HG02798 (cell line): ENCODE data around the gene SLC6A8.
"Not testable (repeated sequence)": the region's sequence is repeated elsewhere in the genome, so short reads cannot be mapped to it uniquely, and the experiment has no call there.

Experiments
- ATAC-seq: cut with Tn5 transposase; IDR thresholded peaks from one replicate; pipeline ENCODE4 v1.9.1; 2021; ENCODE audit warnings: mild to moderate bottlenecking; ENCODE audit not compliant: unreplicated experiment, poor library complexity

Gene SLC6A8

DNA sequence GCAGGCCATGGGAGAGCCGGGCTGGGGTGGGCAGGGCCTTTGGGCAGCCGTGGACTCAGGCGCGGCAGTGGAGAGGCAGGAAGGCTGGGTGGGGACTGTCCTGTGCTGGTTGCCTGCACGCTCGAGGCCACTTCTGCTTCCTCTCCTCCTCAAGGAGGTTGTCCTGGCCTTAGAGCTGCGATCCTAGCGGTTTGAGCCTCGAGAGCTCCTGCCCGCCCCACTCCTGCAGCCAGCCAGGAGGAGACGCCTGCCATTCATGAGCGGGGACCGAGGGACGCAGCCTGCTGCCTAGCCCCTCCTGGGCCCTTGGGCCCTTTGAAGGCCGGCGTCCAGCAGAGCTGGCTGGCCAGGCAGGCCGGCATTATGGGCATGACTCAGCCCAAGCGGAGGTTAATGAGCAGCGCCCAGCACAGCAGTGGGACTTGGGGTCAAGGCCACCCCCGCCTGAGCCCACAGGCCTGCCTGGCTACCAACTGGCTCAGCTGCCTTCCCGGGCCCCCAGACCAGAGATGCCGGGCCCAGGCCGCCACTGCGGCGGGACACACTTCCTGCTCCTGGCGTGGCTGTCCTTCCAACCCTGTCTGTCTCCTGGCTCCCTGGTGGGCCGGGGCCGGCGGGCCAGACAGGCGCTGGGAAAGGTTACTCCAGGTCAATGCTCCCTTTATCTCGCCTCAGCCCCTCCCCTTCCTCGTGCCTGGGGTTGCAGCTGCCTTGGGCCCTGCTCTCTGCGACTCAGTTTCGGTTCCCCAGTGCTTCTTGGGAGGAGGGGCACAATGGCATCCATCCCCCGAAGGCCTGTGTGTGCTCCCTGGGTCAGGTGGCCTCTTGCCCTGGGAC, 38.8 kb downstream of the SLC6A8 start:
- ATAC-seq, result peak; percentile 57

DNA sequence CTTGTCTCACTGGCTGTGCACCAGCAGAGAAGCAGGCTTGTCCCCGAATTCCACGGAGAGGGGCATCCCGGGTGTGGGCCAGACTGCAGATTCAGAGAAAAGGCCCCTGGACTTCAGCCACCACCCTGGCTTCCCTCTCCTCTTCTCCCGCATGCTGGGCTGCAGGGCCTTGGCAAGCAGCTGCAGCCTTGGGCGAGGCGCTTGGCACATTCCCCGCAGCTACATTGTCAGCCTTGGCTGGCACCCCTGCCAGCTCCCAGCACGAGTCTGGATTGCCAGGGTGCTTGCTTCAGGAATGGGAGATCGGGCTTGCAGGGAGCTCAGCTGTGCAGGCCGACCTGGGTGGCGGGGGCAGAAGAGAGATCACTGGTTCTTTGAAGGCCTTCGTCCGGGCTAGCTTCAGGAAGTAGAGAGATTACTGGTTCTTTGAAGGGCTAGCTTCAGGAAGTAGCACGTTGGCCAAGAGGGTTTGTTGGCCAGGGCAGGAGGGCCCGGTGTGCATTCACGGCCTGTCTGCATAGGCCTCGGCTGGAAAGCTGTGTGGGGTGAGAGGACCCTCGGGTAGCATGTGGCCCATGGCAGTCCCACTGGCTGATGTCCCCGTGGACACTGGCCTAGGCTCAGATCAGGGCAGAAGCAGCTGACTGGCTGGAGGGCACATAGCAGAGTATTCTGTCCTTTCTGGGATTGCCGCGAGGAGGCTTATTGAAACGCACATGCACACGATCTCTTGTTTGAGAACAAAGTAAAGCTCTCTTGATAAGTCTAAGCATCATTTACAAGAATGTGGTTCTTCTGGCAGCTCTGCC, 39.6 kb downstream of the SLC6A8 start:
- ATAC-seq, result no peak

DNA sequence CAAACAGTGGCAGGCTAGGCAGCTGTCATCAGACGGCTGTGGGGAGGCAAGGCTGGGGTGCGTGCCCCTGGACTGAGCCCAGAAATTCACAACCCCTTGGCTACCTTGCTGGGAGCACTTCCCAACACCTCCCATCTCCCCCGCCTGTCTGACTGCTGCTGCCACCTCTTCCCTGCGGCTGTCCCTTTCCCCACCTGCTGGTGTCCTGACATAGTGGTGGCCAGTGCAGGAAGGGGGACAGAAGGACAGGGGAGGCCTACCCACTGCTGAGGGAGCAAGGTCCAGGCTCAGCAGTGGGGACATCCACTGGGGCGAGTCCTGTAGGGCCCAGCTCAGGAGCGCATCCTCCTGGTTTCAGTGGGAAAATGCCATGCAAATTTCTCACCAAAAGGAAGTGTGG, 40.4 kb downstream of the SLC6A8 start:
- ATAC-seq, result no peak

DNA sequence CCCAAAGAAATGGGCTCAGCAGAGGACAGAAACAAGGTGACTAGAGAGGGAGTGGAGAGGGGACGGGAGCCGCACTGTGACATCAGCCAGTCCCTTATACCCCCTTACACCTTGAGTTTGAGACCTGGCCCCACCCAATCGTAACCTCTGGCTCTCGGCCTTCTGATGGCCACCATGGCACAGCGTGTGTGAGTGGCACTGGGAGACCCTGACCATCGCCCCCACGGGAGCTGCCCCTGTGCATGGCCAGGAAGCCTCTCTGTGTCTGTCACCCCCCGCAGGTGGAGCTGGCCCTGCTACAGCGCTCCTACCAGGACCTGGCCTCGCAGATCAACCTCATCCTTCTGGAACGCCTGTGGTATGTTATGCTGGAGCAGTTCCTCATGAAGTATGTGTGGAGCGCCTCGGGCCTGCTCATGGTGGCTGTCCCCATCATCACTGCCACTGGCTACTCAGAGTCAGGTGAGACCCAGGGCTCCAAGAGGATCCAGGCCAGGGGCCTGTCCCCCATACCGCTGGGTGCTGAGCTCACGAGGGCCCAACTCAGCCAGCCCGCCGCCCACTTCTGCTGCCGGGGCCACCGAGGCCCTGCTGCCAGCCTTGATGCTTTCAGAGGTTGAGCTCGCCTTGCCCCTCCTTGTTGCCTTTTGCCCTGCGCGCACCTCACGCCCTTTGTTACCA, 41.4 kb downstream of the SLC6A8 start:
- no peak for ATAC-seq

DNA sequence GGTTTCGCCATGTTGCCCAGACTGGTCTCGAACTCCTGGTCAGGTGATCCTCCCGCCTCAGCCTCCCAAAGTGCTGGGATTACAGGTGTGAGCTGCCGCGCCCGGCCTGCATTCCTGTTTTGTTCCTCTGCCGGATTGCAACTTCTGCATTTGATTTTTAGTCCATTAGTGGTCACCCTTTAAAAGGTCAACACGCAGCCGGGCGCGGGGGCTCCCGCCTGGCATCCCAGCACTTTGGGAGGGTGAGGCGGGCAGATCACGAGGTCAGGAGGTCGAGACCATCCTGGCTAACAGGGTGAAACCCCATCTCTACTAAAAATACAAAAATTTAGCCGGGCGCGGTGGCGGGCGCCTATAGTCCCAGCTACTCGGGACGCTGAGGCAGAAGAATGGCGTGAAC, 42.4 kb downstream of the SLC6A8 start:
- not testable (repeated sequence) for ATAC-seq

DNA sequence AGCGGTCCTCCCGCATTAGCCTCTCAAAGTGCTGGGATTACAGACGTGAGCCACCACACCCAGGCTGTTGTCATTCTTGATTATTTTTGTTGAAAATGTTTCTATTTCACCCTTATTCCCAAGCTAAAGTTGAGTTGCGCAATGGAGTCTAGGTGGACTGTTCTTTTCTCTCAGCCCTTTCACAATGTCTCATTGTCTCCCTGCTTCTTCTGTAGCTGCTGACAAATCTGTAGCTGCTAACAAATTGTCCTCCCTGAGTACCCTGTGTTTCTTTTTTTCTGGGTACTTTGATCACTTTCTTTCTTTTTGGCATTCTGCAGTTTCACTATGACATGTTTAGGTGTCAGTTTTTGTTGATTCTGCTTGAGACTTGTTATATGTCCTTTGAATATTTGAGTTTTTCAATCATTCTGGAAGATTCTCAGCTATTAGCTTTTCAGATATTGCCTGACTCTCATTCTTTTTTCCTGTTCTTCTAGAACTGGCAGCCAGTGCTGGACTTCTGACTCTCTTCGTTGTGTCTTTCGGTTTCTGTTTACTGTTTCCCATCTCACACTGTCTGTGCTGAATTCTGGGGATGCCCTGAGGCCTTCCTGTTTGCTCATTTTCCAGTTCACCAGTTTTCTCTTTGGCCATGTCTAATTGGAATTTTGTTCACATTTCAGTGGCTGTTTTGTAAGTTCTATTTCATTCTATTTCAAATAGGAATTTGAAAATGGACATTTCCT, 43.6 kb downstream of the SLC6A8 start:
- ATAC-seq, result no peak

DNA sequence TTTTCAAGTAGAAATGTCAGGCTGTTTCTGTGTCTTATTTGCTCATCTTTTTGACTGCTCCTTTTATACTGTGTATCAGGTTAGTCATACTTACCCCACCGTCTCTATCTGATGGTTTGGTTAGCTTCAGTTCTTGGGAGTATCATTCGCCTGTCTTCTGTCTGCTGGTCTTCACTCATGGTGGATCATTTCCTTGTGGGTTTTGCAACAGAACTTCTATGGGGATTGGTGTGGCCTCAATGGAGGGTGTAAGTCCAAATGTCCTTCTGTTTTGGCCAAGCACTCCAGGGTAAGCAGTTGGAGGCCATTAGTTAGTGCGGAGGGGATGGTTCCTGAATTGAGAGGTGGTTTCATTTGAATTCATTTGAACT, 44.1 kb downstream of the SLC6A8 start:
- no peak for ATAC-seq

DNA sequence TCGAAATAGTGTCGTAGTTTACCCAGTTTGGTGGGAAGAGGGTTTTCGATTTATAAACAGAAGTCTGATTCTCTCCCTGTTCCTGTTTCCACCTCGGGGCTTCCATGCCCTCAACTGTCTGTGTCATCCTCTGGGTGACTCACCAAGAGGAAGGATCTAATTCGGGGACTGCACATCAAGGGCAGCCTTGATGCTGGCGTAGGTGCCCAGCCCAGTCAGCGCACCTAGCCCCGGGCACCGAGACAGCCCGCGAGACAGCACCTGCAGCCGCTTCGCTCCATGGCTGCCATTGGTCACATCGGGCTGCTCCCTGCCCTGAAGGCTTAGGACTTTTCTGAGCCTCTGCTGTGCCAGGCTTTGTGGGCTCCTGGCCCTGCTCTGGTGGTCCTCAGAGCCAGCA, 44.7 kb downstream of the SLC6A8 start:
- ATAC-seq, result no peak

DNA sequence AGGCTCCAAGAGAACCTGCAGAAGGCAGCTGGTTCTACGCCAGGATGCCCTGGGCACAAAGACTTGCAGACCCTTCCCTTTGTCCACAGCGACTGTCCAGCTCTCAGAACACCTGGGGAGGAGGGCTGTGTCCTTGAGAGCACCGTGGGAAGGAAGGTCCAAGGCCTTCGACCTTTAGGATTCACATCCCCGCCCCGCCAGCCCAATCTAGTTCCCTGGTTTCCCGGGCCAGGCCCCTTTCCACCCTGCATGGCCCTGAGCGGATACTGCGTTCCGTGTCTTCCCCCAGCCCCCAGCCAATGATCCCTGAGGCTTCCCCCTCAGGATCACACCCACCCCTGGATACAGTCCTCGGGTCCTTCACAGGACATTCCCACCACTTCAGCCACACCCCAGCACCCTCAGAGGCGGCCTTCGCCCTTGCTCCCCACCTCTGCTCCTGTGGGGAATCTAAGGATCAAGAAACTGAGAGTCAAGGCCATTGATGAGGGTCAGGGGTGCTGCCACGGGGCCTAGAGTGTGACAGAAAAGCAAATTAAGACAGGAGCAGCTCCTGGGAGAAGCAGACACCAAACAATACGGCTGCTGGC, 46.0 kb downstream of the SLC6A8 start:
- ATAC-seq, result no peak

DNA sequence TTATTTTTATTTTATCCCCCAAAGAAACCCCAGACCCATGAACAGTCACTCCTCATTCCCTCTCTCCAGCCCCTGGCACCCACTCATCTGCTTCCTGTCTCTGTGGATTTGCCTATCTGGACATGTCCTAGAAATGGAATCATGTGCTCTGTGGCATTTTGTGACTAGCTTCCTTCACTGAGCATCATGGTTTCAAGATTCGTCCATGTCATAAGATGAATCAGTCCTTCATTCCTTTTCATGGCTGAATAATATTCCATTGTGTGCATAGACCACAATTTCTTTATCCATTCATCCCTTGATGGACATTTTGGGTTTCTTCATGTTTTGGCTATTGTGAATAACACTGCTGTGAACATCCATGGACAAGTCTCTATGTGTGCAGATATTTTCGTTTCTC, 47.1 kb downstream of the SLC6A8 start:
- no peak for ATAC-seq

DNA sequence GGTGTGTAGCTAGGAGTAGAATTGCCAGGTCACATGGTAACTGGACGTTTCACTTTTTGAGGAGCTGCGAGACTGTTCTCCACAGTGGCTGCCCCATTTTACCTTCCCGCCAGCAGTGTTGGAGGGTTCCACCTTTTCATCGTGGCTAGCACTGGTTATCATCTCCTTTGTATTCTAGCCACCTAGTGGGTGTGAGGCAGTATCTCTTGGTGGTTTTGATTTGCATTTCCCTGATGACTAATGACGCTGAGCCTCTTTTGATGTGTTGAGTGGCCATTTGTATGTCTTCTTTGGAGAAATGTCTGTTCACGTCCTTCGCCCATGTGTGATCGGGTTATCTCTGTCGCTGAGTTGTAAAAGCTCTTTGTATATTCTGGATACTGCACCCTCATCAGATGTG, 47.5 kb downstream of the SLC6A8 start:
- peak; percentile 57 for ATAC-seq

DNA sequence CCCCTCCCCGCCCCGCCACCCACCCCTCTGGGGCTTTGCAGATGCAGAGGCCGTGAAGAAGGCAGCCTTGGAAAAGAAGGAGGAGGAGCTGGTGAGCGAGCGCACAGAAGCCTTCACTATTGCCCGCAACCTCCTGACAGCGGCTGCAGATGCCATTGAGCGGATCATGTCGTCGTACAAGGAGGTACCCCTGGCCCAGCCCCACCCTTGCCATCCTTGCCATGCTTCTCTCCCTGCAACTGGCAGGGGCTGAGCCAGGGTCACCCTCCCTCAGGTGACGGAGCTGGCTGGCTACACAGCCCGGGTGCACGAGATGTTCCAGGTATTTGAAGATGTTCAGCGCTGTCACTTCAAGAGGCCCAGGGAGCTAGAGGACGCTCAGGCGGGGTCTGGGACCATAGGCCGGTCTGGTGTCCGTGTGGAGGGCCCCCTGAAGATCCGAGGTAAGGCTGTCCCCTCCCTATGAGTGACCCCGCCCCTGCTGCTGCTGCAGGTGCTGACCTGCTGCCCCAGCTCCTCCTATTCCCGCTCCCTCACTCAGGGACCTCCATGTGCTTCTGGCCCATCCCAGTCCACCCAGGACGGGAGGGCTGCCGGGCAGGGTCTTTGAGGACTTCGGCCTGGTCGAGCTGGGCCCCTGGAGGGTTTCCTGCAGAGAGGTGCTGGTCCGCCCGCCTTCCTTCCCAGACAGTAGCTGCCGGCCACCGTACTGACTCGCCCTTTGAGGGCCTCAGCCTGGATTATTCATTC, 48.5 kb downstream of the SLC6A8 start:
- ATAC-seq, result no peak

DNA sequence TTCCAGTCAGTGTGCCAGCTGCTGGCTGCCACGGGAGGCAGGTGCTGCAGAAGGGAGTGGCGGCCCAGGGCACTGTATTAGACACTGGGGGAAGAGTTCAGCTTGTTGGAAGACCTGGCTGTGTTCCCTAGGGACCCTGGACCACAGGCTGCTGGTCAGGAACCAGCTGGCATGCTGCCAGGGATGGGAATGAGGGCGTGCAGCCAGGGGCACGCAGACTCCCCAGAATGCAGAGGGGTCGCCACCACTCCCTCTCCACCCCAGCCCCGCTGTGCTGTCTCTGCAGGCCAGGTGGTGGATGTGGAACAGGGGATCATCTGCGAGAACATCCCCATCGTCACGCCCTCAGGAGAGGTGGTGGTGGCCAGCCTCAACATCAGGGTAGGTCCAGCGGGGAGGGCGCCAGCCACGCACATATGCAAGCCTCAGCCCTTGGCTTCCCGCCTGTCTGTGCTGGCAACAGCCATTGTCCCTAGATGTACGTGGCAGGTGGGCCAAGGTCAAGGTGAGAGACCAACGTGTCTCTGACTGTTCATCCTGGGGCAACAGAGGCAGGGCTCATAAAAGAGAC, 49.2 kb downstream of the SLC6A8 start:
- ATAC-seq, result no peak

DNA sequence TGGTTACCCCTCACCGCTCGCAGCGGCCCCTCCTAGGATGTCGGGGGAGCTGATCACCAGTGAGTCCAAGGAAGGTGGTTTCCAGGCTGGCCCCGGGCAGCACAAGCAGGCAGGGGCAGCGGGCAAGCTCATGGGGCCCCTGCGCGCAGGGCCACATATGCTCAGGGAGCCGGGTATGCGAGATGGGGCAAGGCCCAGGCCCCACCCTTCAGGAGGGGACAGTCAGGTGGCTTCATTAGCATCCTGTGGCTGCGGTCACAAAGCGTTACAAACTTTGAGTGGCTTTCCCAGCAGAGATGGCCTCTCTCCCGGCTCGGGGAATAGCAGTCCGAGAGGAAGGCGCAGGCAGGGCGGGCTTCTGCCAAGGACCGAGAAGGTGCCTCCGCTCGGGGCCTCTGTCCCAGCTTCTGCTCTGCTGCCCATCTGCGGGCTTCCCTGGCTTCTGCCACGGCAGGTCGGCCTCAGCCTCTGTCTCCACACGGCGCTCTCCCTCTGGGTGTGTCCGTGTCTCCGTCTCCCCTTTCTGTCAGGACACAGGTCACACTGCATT, 50.4 kb downstream of the SLC6A8 start:
- ATAC-seq, result no peak

DNA sequence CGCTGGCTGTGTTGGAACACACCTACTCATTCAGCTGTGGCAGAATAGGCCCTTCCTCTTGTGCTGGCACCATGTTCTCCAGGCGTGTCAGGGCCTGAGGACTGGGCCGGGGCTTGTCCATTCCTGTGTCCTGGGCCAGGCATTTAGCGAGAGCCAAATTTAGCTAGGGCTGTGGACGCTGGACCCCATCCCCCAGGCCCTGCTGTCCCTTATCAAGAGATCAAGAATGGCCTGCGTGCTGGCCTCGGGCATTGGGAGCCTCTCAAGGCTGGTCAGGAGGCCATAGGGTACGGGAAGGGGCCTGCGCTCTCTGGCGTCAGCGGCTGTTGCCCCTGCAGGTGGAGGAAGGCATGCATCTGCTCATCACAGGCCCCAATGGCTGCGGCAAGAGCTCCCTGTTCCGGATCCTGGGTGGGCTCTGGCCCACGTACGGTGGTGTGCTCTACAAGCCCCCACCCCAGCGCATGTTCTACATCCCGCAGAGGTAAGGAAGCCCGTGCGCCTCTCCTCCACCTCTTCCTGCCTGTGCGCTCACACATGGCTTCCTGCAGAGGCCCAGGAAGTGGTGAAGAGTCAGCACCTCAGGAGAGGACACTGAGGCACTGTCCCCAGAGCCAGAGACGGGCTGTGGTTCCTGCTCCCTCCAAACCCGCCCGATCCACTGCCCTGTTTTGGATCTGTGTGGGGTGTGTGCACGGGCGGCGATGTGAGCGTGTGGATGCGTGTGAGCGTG, 52.2 kb downstream of the SLC6A8 start:
- ATAC-seq, result no peak

DNA sequence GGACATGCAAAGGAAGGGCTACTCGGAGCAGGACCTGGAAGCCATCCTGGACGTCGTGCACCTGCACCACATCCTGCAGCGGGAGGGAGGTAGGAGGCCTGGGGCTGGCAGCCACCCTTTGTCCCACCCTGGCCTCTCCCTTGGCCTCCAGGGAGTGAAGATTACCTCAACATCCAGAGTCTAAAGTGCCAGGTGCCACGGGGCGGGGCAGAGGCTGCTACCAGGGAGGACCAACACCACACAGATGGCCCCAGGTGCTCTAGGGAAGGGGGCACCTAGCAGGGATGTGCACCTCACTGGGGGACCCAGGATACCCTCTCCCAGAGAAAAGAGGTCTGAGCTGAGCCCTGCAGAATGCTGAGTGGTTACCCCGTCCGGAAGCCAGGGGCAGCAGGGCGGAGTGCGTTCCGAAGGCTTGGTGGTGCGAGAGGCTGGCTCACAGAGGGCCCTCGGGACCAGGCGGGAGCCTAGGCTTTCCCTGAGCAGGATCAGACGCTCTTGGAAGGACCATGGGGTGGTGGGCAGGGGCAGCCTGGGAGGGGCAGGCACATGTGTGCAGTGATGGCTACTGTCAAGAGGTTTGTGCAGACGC, 53.0 kb downstream of the SLC6A8 start:
- ATAC-seq, result no peak

DNA sequence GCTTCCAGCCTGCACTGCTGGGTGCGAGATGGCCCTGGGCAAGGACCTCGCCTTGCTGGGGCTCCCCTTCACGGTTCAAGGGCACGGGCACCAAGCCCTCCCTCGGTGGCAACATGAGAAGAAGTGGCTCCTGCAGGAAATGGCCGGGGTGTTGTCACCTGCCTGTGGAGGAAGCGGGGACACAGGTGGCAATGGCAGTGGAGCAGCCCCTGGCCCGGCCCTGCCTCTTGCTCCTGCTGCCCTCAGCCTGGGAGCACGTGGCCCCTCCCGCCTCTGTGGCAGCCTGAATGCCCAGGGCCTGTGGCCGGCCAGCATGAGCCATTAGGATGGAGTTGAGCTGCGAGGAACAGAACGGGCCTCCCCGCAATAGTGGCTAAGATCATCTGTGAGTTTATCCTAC, 53.7 kb downstream of the SLC6A8 start:
- no peak for ATAC-seq

DNA sequence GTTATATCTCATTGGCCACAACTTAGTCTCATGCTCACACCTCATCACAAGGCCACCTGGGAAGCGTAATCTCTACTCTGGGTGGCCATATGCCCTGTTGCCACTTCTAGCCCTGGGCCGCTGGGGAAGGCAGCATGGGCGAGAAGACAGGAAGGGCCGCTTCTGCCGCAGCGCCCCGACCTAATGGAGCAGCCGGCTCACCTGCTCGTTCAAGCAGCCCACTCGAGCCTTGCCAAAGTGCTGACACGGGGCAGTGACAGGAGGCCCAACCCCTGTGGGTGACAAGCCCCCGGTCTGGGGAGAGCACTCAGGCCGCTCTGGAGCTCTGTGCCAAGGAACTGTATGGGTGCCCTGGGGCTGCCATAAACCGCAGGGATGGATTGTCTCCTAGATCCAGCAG, 54.4 kb downstream of the SLC6A8 start:
- ATAC-seq, result not testable (repeated sequence)
